ENCODE measurements around the gene DHCR24.

Gene DHCR24

GRCh38 chr1:54843449-54843848 lies 43.5 kb downstream of the DHCR24 start:
- DNase-seq = no peak

GRCh38 chr1:54842963-54843362 lies 44.0 kb downstream of the DHCR24 start:
- DNase-seq = no peak

- DNase-seq = no peak
These were observed 44.6 kb downstream of the DHCR24 start for GRCh38 chr1:54842206-54842915.

GRCh38 chr1:54839824-54840223 lies 47.2 kb downstream of the DHCR24 start:
- no peak for DNase-seq

- DNase-seq = no peak
These were observed 48.3 kb downstream of the DHCR24 start for GRCh38 chr1:54838565-54839180.

GRCh38 chr1:54837002-54837853 lies 49.8 kb downstream of the DHCR24 start:
- DNase-seq = no peak

GRCh38 chr1:54836594-54836993 lies 50.4 kb downstream of the DHCR24 start:
- no peak for DNase-seq

- no peak for DNase-seq
These were observed 51.0 kb downstream of the DHCR24 start for GRCh38 chr1:54835970-54836369.

- no peak for DNase-seq
These were observed 51.7 kb downstream of the DHCR24 start for GRCh38 chr1:54835131-54835898.

- DNase-seq = no peak
These were observed 52.9 kb downstream of the DHCR24 start for GRCh38 chr1:54834007-54834541.

GRCh38 chr1:54833121-54833520 lies 53.9 kb downstream of the DHCR24 start:
- no peak for DNase-seq

GRCh38 chr1:54826226-54826816 lies 60.7 kb downstream of the DHCR24 start:
- DNase-seq = no peak

- no peak for DNase-seq
These were observed 61.3 kb downstream of the DHCR24 start for GRCh38 chr1:54825696-54826095.

- DNase-seq = no peak
These were observed 63.3 kb downstream of the DHCR24 start for GRCh38 chr1:54823670-54824069.

- no peak for DNase-seq
These were observed 67.3 kb downstream of the DHCR24 start for GRCh38 chr1:54819733-54820132.

- no peak for DNase-seq
These were observed 67.8 kb downstream of the DHCR24 start for GRCh38 chr1:54819195-54819536.

GRCh38 chr1:54818461-54819194 lies 68.4 kb downstream of the DHCR24 start:
- no peak for DNase-seq

GRCh38 chr1:54816951-54817350 lies 70.0 kb downstream of the DHCR24 start:
- DNase-seq = no peak

- DNase-seq = no peak
These were observed 70.9 kb downstream of the DHCR24 start for GRCh38 chr1:54816130-54816529.

GRCh38 chr1:54815086-54815876 lies 71.7 kb downstream of the DHCR24 start:
- peak; percentile 51 for DNase-seq

GRCh38 chr1:54814571-54814970 lies 72.4 kb downstream of the DHCR24 start:
- no peak for DNase-seq
